HG03135 (cell line): Measurements from ENCODE around the gene DCST2.

Source experiments
- ATAC-seq: cut with Tn5 transposase; IDR thresholded peaks from one replicate; pipeline ENCODE4 v1.9.1; 2021; ENCODE audit warnings: mild to moderate bottlenecking, moderate library complexity; ENCODE audit not compliant: unreplicated experiment

Gene DCST2

DNA sequence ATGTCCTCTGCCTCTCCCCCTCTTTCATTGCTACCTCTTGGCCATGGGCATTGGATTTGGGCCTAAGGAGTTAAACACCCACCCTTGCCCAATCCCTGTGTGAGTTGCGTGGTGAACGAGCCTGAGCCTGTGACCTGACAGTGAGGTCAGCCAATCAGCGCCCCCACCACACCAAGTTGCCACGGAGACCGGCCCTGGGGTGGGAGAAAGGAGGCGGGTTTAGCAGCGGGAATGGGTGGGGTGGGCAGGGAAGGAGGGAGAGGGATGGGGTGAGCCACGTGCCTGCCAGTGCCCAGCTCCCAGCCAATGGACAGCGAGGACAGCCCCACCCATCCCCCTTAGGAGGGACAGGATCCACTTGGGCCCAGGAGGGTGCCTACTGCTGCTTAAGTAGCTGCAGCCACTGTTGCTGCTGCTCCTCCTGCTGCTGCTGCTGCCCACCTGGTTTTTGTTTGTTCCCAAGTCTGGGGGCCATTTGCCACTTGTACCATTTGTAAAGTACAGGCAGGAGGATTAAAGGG lies 21.5 kb downstream of the DCST2 start:
- ATAC-seq = no peak

DNA sequence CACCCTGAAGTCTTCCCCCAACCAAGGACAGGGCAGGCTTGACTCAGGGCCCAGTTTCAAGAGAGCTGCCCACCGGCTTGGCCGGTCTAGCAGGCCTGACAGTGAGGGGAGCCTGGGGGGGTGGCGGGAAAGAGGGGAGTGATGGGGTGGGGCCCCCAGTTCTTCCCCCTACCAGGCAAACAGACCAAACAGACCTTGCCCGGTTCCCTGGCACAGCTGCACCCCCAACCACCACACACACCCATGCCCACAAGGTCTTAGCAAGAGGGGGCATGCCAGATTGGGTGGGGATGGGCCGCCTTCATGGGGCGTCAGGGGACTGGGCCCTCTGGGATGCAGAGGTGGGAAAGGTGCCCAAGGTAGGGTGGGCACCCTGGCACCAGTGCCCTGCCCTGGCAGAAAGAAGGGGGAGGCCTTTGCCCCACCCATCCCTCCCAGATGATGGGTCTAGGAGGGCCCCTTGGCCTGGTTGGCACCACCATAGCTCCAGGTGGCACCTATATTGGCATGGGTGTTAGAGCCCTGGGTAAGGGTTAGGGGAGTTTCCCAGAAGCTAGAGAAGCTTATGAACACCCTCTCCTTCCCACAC lies 22.1 kb downstream of the DCST2 start:
- no peak for ATAC-seq

DNA sequence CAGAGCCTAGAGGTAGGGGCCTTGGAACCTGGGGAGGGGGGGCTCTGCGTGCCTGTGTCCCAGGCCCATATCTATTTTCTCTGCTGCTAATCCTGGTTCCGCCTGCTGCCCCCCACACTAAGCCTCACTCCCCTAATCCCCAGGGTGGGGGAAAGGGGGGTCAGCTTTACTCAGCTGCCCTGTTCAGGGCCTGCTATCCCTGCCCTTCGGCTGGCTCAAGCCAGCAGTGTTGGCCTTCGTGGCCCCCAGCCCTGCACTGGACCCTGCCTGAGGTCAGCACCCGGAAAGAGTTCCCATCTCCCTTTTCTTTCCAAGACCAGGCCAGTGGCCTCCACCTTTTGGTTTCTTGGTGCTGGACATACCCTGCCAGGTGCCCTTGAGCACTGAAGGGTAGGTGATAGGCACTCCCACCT lies 22.6 kb downstream of the DCST2 start:
- no peak for ATAC-seq

DNA sequence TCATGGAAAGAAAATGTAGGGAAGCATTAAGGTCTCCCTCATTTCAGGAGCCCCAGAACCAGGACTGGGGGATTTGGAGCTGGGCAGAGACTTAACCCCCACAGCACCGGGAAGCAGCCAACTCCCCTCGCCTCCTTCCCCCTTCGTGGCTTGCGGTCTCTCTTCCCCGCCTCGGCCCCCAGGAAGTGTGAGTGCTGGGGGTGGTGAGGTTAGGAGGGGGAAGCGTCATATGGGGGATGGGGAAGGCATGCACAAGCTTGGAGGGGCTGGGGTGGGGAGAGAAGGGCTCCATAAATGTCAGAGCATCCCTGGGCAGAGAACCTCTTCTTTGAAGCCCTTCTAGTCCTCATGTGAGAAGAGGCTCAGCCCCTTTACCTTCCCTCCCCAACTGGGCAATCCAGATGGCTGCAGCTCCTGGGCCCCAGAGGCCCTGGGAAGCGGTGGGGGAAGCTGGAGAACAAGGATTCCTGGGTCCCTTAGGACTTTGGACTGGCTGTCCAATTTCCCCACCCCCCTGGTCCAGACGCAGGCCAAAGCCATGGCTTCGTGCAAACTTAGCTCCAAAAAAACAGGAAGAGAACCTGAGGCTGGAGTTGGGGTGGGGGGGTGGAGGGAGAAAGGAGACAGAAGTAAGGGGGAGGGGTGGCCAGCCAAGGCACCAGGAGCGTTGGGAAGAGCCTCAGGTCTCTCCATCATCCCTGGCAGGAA lies 23.2 kb downstream of the DCST2 start:
- no peak for ATAC-seq

DNA sequence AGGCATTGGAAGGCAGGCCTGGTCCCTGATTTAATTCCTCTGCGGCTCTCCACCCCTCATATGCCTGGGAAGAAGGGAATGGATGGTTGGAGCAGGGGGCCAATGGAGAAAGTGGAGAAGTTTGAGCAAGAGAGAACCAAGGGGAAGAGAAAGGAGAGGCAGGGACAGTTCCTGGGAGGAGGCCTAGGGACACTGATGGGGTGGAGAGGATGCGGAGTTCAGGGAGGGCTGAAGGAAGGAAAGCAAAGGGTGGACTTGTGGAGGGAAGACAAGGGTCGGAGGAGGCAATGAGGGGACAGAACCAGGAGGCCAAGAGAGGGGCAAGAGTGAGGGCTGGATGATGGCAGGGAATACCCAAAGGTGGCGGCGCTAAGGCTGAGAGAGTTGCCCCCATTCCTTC lies 23.8 kb downstream of the DCST2 start:
- ATAC-seq = no peak

- no peak for ATAC-seq
Measured at GRCh38 chr1:155009221-155009711, 24.3 kb downstream of the DCST2 start.

- no peak for ATAC-seq
Measured at GRCh38 chr1:155008015-155008941, 25.3 kb downstream of the DCST2 start.

DNA sequence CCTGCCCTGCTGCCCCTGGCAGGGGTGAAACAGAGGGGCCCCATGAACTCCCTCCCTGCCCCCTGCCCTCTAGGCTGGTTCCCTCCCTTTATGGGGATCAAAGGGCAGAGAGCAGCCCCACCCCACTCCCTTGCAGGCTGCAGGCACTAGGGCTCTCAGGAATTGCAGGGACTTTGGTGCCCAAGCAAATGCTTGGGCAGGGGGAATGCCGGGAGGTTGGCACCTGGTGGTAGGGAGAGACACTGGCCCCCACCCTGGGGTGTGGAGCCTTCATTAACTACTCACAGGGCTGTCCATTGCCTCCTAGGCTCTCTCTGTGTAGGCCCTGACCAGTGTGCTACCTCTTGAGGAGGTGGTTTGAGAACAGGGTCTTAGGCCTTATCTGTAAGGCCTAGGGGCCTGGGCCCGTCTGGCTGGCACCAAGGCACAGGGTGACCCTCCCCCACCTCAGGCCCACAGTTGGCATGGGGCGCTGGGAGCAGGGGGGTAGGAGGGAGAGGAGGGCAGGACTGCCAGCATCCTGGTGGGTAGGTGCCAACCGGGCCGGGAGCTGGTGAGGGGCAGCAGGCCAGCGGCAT lies 26.2 kb downstream of the DCST2 start:
- ATAC-seq = no peak

DNA sequence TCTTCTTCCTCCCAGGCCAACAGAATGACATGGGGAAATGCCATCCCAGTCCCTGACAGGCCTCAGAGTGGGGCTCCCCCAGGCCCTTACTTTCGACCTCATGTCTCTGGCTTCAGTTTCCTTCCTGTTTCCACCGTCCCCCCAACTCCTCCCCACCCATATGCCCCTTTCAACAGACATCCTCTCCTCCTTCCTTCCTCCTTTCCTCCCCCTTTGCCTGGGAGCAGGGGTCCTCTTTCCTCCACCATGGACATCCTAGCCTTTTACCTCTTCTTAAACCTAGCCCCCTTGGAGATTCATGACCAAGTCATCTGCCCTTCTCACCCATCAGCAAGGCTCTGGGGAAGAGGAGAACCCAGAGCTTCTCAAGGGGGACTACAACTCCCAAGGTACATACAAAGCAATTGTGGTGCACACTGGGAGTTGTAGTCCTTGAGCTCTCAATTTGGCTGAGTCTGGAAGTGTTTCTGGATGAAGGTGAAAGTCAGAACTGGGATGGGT lies 26.9 kb downstream of the DCST2 start:
- no peak for ATAC-seq

GRCh38 chr1:155005076-155006011 lies 28.2 kb downstream of the DCST2 start:
- no peak for ATAC-seq

GRCh38 chr1:155004352-155005075 lies 29.1 kb downstream of the DCST2 start:
- ATAC-seq = no peak

GRCh38 chr1:155003766-155004351 lies 29.7 kb downstream of the DCST2 start:
- no peak for ATAC-seq

- no peak for ATAC-seq
Measured at GRCh38 chr1:155003227-155003765, 30.3 kb downstream of the DCST2 start.

- no peak for ATAC-seq
Measured at GRCh38 chr1:155002464-155003226, 30.9 kb downstream of the DCST2 start, which contains the start of gene ZBTB7B. Gene ZBTB7B (plus strand): TSS chr1:155002802. CDS start chr1:155014661, 11,859 bp downstream.

- peak; percentile 57 for ATAC-seq
Measured at GRCh38 chr1:155001675-155002463, 31.7 kb downstream of the DCST2 start.

GRCh38 chr1:155001425-155001674 lies 32.2 kb downstream of the DCST2 start:
- no peak for ATAC-seq
